ENCODE data around the gene SSX2IP.
"Not testable (repeated sequence)": the region's sequence is repeated elsewhere in the genome, so short reads cannot be mapped to it uniquely, and the experiment has no call there.

Gene SSX2IP

DNA sequence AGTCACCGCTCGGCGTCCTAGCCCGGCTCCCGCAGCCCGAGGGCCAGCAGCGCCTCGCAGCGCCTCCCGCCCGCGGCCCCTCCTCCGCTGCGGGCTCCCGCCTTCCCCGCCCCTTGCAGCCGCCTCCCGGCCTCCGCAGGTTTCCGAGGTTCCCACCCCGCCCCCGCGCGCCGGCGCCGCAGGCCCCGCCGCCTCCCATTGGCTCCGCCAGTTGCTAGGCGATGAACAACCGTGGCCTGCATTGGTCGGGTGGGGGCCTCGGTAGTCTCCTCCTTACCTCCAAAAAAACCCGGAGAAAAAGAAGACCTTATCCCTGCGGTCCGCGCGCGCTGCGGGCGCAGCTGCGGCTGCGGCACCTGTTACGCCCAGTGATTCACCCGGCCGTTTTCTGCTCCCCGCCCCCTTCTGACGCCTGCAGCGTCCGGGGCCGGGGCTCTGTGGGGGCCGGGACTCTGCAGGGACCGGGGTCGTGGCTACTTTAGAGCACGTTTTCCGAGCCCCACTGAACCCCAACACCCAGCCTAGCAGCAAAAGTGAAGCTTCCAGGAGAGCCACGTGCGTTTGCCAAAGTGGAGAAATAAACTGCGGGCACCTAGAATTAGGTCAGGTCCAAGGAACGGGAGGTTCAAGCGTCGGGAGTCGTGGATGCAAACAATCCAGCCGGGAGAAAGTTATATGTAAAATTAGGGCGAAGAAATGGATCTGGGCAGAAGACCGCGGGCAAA, at the start of gene SSX2IP:
Gene SSX2IP, minus strand, starts transcription at position 65 of the 725 bp plus-strand sequence. CDS start 19,242 bp downstream, outside the sequence.
- DNase-seq = peak; percentile 99

DNA sequence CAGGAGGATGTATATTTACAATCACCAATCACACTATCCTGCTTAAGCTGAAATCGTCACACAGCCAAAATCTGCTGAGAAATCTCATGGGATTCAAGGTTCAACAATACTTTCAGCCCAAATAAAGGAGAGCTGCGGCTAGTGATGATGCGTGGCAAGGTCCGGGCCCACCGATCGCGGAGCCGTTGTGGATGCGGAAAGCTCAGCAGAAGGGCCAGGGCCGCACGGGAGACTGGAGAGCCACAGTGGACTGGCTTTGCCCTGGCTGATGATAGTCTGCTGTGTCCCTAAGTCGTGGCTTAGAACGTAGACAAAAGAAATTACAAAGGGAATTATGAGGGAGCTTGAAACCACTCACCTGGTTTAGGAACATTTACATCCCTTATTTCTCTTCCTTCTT, 48.0 kb upstream of the SSX2IP start:
- no peak for DNase-seq

- DNase-seq = no peak
Measured at GRCh38 chr1:84737590-84737989, 47.3 kb upstream of the SSX2IP start.

DNA sequence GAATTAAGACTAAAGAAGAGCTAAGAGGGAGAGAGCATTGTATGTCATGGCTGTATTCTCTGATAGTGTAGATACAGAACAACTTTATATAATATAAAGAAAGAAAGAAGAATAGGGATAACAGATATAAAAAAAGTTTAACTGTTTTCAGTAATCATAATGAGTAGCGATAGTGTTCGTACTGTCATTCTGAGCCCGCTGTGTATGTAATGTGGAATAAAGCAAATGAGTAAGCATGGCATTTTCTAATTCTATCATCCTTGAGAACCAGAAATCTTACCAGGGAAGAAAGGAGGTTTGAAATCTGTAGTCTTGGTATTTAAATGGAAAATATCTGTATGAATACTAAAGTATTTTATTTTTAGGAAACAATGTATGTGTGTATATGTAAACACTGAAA, 46.7 kb upstream of the SSX2IP start:
- no peak for DNase-seq

GRCh38 chr1:84736445-84736844, 46.2 kb upstream of the SSX2IP start:
- no peak for DNase-seq

DNA sequence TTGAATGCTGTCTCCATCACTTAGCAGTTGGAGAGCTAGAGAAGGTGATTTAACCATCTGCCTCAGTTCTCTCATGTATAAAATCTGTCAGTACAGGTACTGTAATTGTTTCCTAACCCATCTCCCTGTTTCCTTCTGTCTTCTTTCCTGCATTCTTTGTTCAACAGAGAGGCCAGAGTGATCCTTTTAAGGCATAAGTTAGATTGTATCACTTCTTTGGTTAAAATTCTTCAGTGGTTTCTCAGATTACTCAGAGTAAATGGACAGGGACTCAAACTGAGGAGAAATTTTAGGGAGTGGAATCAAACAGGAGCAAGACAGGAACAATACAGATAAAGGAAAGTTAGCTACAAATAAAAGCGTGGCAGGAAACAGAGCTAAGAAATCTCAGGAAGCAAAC, 45.2 kb upstream of the SSX2IP start:
- no peak for DNase-seq

DNA sequence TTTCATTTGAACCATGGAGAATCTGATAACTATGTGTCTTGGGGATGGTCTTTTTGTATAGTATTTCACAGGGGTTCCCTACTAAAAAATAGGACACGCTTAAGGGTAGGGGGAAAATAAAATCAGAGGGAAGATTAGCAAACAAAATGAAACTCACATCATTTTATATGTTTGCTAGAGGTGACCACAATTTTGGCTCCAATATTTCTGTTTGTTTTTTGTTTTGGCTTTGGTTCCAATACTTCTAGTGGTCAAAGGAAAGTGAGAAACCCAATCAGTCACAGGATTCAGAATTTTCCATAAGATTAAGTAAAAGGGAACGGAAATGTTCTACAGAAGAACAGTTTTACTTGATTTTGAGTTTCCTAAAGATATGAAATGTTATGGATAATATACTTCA, 42.3 kb upstream of the SSX2IP start:
- no peak for DNase-seq

DNA sequence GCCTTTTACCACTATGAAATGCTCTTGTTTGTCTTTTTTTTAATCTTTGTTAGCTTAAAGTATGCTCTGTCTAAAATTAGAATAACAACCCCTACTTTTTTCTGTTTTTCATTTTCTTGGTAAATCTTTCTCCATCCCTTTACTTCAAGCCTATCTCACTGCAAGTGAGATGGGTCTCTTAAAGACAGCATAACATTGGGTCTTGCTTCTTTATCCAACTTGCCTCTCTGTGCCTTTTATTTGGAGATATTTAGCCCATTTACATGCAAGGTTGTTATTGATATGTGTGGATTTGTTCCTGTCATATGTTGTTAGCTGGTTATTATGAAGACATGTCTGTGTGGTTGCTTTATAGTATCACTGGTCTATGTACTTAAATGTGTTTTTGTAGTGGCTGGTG, 41.3 kb upstream of the SSX2IP start:
- DNase-seq = no peak

DNA sequence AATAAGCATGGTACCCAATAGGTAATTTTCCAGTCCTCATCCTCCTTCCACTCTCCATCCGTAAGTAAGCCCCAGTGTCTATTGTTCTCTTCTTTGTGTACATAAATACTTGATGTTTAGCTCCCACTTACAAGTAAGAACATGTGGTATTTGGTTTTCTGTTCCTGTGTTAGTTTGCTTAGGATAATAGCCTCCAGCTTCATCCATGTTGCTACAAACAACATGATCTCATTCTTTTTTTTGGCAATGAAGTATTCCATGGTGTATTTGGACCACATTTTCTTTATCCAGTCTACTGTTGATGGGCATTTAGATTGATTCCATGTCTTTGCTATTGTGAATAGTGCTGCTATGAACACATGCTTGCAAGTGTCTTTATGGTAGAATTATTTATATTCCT, 37.5 kb upstream of the SSX2IP start:
- DNase-seq = not testable (repeated sequence)

- no peak for DNase-seq
Measured at GRCh38 chr1:84726593-84727499, 36.6 kb upstream of the SSX2IP start.

GRCh38 chr1:84724128-84724860, 34.0 kb upstream of the SSX2IP start:
- DNase-seq = peak; percentile 29

DNA sequence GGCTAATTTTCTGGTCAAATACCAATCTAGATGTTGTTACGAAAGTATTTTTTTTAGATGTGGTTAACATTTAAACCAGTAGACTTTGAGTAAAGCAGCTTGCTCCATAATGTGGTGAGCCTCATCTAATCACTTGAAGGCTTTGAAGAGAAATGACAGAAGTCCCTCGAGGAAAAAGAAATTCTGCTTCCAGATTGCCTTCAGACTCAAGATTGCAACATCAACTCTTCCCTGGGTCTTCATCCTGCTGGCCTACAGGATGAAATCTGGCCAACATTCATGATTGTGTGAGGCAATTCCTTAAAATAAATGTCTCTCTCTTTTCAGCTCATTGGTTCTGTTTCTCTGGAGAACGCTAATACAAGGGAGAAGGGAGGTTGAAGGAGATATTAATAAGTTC, 32.5 kb upstream of the SSX2IP start:
- DNase-seq = no peak

GRCh38 chr1:84721872-84722271, 31.6 kb upstream of the SSX2IP start:
- not testable (repeated sequence) for DNase-seq

DNA sequence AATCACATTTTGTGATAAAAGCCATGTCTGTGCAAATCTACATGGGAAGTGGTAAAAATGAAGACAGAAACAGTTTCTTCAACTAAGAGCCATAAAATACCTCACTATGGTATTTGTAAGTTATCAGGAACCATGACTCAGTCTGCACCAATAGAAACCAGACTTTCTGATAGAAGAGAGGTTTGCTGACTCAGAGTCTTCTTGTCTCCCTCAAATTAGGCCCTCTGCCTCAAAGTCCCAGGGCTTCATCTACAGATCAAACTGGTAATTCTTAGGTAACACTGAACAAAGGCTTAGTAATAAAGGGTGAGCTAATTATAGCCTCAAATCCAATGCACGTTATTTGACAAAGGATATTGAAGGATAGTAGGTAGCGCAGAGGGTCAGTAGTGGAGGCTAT, 30.9 kb upstream of the SSX2IP start:
- DNase-seq = peak; percentile 12

DNA sequence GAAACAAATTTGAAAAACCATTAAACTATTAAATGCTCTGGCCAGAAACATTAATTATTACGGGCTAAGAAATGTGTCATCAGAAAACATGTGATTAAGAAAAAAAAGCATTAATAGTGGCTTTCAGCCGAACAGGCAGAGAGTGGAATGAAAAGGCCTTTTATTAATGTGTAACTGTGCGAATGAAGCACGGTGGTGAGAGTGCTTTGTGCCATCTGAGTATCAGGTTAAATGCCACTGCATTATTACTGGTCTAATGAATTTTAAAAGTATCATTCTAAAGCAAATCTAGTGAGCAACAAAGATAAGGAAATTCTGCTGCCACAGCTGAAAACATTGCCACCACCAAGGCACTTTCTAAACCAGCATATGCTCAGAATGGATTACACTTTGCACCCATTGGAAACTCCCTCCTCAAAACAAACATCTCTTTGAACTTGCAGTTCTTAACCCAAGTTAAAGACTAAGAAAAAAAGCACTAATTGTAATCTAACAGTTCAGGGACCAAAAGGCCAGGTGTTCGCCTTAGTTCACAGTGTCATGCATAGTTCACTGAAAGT, 30.0 kb upstream of the SSX2IP start:
- DNase-seq = no peak

DNA sequence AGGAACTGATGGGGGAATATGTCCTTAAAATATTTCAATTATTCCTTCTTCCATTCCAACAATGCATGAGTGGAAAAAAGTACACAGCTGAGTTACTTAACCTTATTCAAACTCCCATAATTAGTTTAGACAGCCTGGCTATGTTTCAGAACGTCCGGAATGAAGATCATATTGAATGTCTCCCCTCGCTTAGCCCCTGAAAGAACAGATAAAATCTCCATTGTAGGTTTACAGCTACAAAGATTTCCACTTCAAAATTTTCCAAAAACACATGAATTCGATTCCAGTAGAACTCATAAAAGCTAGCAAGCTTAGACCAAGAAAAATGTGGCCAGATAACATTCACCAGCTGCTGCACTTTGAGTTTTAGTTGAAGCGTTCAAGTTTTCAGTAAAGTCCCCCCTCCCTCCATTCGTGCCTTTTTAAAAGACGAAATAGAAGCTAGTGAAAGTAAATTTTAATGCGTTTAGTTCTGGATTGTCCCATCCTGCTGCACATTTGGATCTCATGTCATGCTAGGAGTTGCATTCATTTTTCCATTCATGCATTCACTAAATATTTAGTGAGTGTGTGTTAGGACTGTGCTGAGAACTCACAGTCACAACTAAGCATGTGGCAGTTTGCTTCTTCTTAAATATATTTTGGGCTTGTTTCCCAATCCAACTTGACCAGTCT, 29.4 kb upstream of the SSX2IP start:
- no peak for DNase-seq

DNA sequence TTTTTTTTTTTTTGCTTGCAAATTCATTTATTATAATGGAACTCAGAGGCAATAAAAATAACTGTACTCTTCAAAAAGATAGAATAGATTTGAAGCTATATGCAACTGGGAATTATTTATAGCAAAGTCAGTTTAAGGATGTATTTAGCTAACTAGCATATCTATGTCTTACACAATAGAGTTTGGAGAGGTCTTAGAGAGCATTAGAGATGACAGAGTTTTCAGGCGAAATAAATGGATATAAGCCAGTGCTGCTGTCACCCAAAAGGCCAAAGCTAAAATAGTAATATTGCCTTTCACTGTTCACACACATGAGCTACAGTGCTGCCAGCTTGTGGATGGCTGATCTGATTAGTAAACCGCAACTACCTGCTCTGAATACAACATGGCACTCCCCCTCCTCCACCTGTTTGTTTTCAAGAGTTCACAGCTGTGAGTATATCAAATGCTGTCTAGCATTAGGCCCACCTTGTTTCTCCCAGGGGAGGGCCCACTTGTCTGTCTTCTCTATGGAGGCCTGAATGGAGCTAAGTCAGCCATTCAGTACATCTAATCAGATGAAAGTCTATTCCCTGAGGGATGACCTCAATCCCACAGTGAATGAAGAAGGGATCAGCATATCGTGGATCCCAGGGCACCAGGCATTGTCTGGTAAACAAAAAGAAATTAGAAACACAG, 25.2 kb upstream of the SSX2IP start:
- DNase-seq = no peak

DNA sequence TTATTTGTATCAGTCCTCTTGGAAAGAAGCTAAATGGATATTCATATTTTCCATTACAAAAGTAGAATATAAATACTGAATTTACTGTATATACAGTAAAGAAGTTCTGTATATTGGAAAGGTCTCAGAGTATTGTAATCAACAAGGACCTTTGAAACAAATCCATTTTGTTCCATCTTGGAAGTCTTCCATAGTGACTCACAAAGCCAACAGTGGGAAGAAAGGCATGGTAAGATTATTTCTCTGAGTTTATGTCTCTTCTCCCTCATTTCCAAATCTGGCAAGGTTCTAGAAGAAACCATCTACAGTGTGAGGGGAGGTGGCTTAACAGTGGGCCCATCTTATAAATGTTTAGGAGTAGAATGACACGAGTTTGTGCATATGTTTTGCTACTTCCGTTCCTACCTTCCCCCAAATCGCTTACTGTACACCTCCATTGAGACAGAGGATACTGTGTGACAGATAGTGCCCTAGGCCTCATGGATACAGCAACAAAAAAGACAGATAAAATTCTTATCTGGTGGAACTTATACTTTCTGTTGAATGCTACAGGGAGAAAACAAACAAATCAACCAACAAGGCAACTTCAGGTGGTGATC, 22.1 kb upstream of the SSX2IP start:
- no peak for DNase-seq

- no peak for DNase-seq
Measured at GRCh38 chr1:84711869-84712268, 21.6 kb upstream of the SSX2IP start.

GRCh38 chr1:84711121-84711520, 20.9 kb upstream of the SSX2IP start:
- no peak for DNase-seq

DNA sequence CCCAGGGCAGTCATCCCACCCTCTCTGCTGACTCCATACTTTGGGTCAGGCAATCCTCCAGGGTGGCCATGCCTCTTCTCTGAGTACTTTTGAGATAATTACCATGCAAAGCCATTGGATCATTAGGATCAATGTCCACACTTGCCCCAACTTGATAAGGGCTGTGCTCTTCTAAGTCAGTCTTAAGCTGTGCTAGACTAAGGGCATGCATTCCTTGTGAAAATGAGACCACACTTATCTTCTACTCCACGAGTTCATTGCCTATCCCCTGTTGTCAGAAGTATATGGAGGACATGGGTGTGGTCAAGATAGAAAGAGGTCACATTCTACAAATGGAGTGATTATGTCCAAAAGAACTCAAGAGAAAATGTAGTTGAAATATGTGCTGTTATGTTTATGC, 18.9 kb upstream of the SSX2IP start:
- DNase-seq = no peak

DNA sequence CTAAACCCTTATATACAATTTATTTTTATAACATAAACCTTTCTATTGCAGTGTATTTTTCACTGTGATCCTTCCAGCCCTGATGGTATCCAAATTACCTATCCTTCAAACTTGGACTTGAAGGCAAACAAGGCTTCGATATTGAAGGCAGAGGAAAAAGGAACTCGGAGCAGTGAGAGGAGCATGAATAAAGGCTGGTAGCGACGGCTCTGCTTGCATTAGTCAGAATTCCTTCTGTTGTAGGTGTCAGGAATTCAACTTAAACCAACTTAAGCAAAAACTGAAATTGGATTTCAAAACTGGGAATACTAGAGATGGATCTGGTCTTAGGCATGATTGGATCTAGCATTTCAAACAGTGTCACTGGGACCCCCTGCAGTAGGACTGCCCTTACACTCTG, 17.8 kb upstream of the SSX2IP start:
- no peak for DNase-seq
